GM23338 (cell line): ENCODE data around the gene FAM53B.

Source experiments
- CTCF ChIP-seq, 2 experiments: fragments of 200-600 bp in 1 of 2; sonication (generic) in 1 of 2; conservative IDR thresholded peaks; 2 replicates each; pipeline versions ENCODE4 v1.5.1 to v1.6.1; 2016 to 2017; ENCODE audit warnings: antibody characterized with exemption in 2 of 2, low read depth in 2 of 2, mild to moderate bottlenecking in 2 of 2, moderate library complexity in 1 of 2
- ETS1 ChIP-seq: IDR thresholded peaks from 2 replicates; pipeline ENCODE4 v1.6.1; 2016; ENCODE audit warnings: antibody characterized with exemption
- EZH2 ChIP-seq: fragments of 200-600 bp; sonication (generic); IDR thresholded peaks from one replicate; pipeline ENCODE4 v1.8.0; 2017; ENCODE audit warnings: antibody characterized with exemption, mild to moderate bottlenecking, low read depth; ENCODE audit not compliant: unreplicated experiment
- EZH2phosphoT487 ChIP-seq: fragments of 200-600 bp; sonication (generic); IDR thresholded peaks from one replicate; pipeline ENCODE4 v1.8.1; 2018; ENCODE audit warnings: antibody characterized with exemption; ENCODE audit not compliant: unreplicated experiment
- JUNB ChIP-seq: IDR thresholded peaks from one replicate; pipeline ENCODE4 v1.6.1; 2016; ENCODE audit warnings: antibody characterized with exemption; ENCODE audit not compliant: unreplicated experiment
- NANOG ChIP-seq: IDR thresholded peaks from 2 replicates; pipeline ENCODE4 v1.6.1; 2016; ENCODE audit warnings: antibody characterized with exemption, borderline replicate concordance
- POLR2AphosphoS5 ChIP-seq: IDR thresholded peaks from 2 replicates; pipeline ENCODE4 v1.6.1; 2016; ENCODE audit warnings: antibody characterized with exemption, low read depth
- REST ChIP-seq: IDR thresholded peaks from one replicate; pipeline ENCODE4 v1.6.1; 2018; ENCODE audit warnings: antibody characterized with exemption; ENCODE audit not compliant: unreplicated experiment
- STAT1 ChIP-seq: IDR thresholded peaks from one replicate; pipeline ENCODE4 v1.6.1; 2016; ENCODE audit warnings: antibody characterized with exemption; ENCODE audit not compliant: unreplicated experiment
- ZNF331 ChIP-seq: fragments of 250-450 bp; sonication (Bioruptor Pico); IDR thresholded peaks from 2 replicates; pipeline ENCODE4 v1.5.0; 2020; ENCODE audit warnings: low read depth, mild to moderate bottlenecking, moderate library complexity

- TF ChIP-seq CTCF (conservative IDR thresholded peaks at IDR 0.05; ENCODE audit: low read depth in 2 of 2): no peak
- no peak for TF ChIP-seq JUNB
- no peak for TF ChIP-seq EZH2
- no peak for TF ChIP-seq ZNF331 (CRISPR knock-in tag)
- TF ChIP-seq POLR2AphosphoS5: no peak
- no peak for TF ChIP-seq ETS1
- no peak for TF ChIP-seq EZH2phosphoT487
- no peak for TF ChIP-seq REST
- no peak for TF ChIP-seq STAT1
- no peak for TF ChIP-seq NANOG
Observed at GRCh38 chr10:124707551-124707950, 36.6 kb downstream of the FAM53B start.
